A549 (cell line): ENCODE measurements around the gene CACNA1G. TPM values are rescaled to one million over a fixed set of nuclear protein-coding genes. Genes with fewer than 3 reads are reported as not detected.

ENCODE experiments used
- ATAC-seq, 2 experiments: fragments of 200-7000 bp in 1 of 2; fragments of >200 bp in 1 of 2; cut with Nextera tagmentation in 1 of 2; cut with Tn5 transposase in 1 of 2; 3 replicates each; pipeline versions ENCODE4 v1.8.0 to v1.9.1; 2018 to 2020; ENCODE audit warnings: mild to moderate bottlenecking in 1 of 2, moderate library complexity in 1 of 2
- CTCF ChIA-PET: fragments of 300-600 bp; sonication (Branson Sonifier 250); formaldehyde crosslinking; extraction: SDS; loops from one replicate; lab custom pipeline; 2021; ENCODE audit warnings: antibody characterized with exemption, inconsistent platforms; lab: Yijun Ruan, JAX
- POLR2A ChIA-PET: fragments of 350-600 bp; formaldehyde crosslinking; extraction: SDS; loops from one replicate; lab custom pipeline; 2021; ENCODE audit warnings: antibody characterized with exemption, inconsistent platforms; lab: Yijun Ruan, JAX
- DNase-seq, 2 experiments: peaks; one replicate each; pipeline versions ENCODE4 v3.0.0 to v3.0.0-alpha.2; 2011 to 2016; ENCODE audit warnings: low read depth in 1 of 2, low spot score in 1 of 2
- FAIRE-seq: peaks from 2 replicates; lab custom pipeline; 2011; peaks lifted over from hg19 to GRCh38; lab: Jason Lieb, UNC
- H3K27ac ChIP-seq, 2 experiments: fragments of >200 bp; sonication (Bioruptor Twin); formaldehyde crosslinking; 3 replicates each; pipeline ENCODE4 v1.5.1; 2016 to 2017
- H3K4me1 ChIP-seq: fragments of >200 bp; sonication (Bioruptor Twin); formaldehyde crosslinking; 3 replicates; pipeline ENCODE4 v1.6.1; 2016
- H3K4me2 ChIP-seq: fragments of >200 bp; sonication (Bioruptor Twin); formaldehyde crosslinking; 3 replicates; pipeline ENCODE4 v1.6.1; 2016
- H3K4me3 ChIP-seq: fragments of >200 bp; sonication (Bioruptor Twin); formaldehyde crosslinking; 3 replicates; pipeline ENCODE4 v1.5.1; 2016
- H3K9me3 ChIP-seq: fragments of >200 bp; sonication (Bioruptor Twin); formaldehyde crosslinking; 3 replicates; pipeline ENCODE4 v1.6.1; 2016
- BCL3 ChIP-seq: fragments of >200 bp; sonication (Bioruptor Twin); formaldehyde crosslinking; IDR thresholded peaks from 3 replicates; pipeline ENCODE4 v1.6.1; 2016
- CBX2 ChIP-seq: fragments of 200-600 bp; sonication (generic); IDR thresholded peaks from 2 replicates; pipeline ENCODE4 v1.6.1; 2016; ENCODE audit warnings: low read depth, mild to moderate bottlenecking, borderline replicate concordance
- CHD2 ChIP-seq: fragments of 150-350 bp; IDR thresholded peaks from 2 replicates; pipeline ENCODE4 v1.6.1; 2014; ENCODE audit warnings: low read length; ENCODE audit not compliant: partially characterized antibody
- CHD4 ChIP-seq: fragments of 200-600 bp; sonication (generic); IDR thresholded peaks from 2 replicates; pipeline ENCODE4 v1.6.1; 2016; ENCODE audit warnings: antibody characterized with exemption, mild to moderate bottlenecking, borderline replicate concordance
- CTCF ChIP-seq: fragments of >200 bp; sonication (Bioruptor Twin); formaldehyde crosslinking; IDR thresholded peaks from 3 replicates; pipeline ENCODE4 v1.5.1; 2016
- EHMT2 ChIP-seq: fragments of 200-600 bp; sonication (generic); IDR thresholded peaks from 2 replicates; pipeline ENCODE4 v1.6.1; 2016; ENCODE audit warnings: antibody characterized with exemption, low read depth, mild to moderate bottlenecking, moderate library complexity
- EP300 ChIP-seq, 2 experiments: fragments of >200 bp; sonication (Bioruptor Twin); formaldehyde crosslinking; IDR thresholded peaks; 2 replicates in 1 of 2; 3 replicates in 1 of 2; pipeline ENCODE4 v1.6.1; 2016 to 2017
- FOSL2 ChIP-seq, 2 experiments: fragments of 450-650 bp in 1 of 2; fragments of >200 bp in 1 of 2; sonication (Bioruptor Twin) in 1 of 2; formaldehyde crosslinking; IDR thresholded peaks; 2 replicates each; pipeline versions ENCODE4 v1.5.0 to v1.6.1; 2016 to 2020; ENCODE audit warnings: mild to moderate bottlenecking in 1 of 2, moderate library complexity in 1 of 2
- FOXS1 ChIP-seq: fragments of 250-450 bp; sonication (Bioruptor Pico); IDR thresholded peaks from 2 replicates; pipeline ENCODE4 v1.5.0; 2020; ENCODE audit warnings: mild to moderate bottlenecking, moderate library complexity
- GATA3 ChIP-seq: IDR thresholded peaks from 2 replicates; pipeline ENCODE4 v1.6.1; 2012; ENCODE audit warnings: borderline replicate concordance
- HMGXB4 ChIP-seq: fragments of 250-450 bp; sonication (Bioruptor Pico); IDR thresholded peaks from 2 replicates; pipeline ENCODE4 v1.5.0; 2021; ENCODE audit warnings: mild to moderate bottlenecking, moderate library complexity, borderline replicate concordance
- HOXA7 ChIP-seq: fragments of 250-450 bp; sonication (Bioruptor Pico); IDR thresholded peaks from 2 replicates; pipeline ENCODE4 v1.5.0; 2020; ENCODE audit warnings: mild to moderate bottlenecking, moderate library complexity
- KDM1A ChIP-seq: fragments of 200-600 bp; sonication (generic); IDR thresholded peaks from 2 replicates; pipeline ENCODE4 v1.6.1; 2016; ENCODE audit warnings: low read depth, mild to moderate bottlenecking
- MAFK ChIP-seq: fragments of 450-650 bp; IDR thresholded peaks from 2 replicates; pipeline ENCODE4 v1.6.1; 2014; ENCODE audit not compliant: partially characterized antibody
- MYC ChIP-seq: IDR thresholded peaks from 2 replicates; pipeline ENCODE4 v1.6.1; 2012; ENCODE audit warnings: mild to moderate bottlenecking, inconsistent platforms, low read length, improper control_type of control experiment, borderline replicate concordance
- PBX3 ChIP-seq: IDR thresholded peaks from 2 replicates; pipeline ENCODE4 v1.6.1; 2012
- PHF8 ChIP-seq: fragments of 200-600 bp; sonication (generic); IDR thresholded peaks from 2 replicates; pipeline ENCODE4 v1.6.1; 2016; ENCODE audit warnings: low read depth, mild to moderate bottlenecking, antibody characterized with exemption, moderate library complexity, borderline replicate concordance
- POLR2A ChIP-seq: IDR thresholded peaks from 2 replicates; pipeline ENCODE4 v1.6.1; 2012; ENCODE audit warnings: mild to moderate bottlenecking, low read length
- POLR2AphosphoS2 ChIP-seq: conservative IDR thresholded peaks from 2 replicates; pipeline ENCODE4 v1.6.1; 2012; ENCODE audit warnings: low read length, improper control_type of control experiment, inconsistent platforms
- REST ChIP-seq: fragments of 200-600 bp; sonication (generic); IDR thresholded peaks from 2 replicates; pipeline ENCODE4 v1.6.1; 2016; ENCODE audit warnings: antibody characterized with exemption, mild to moderate bottlenecking, moderate library complexity
- TFCP2L1 ChIP-seq: fragments of 250-450 bp; sonication (Bioruptor Pico); IDR thresholded peaks from 2 replicates; pipeline ENCODE4 v1.5.0; 2021; ENCODE audit warnings: mild to moderate bottlenecking
- ZFP36 ChIP-seq: fragments of 450-650 bp; IDR thresholded peaks from 2 replicates; pipeline ENCODE4 v1.6.1; 2014; ENCODE audit warnings: borderline replicate concordance; ENCODE audit not compliant: partially characterized antibody
- ZSCAN20 ChIP-seq: fragments of 250-450 bp; sonication (Bioruptor Pico); IDR thresholded peaks from 2 replicates; pipeline ENCODE4 v1.8.0; 2022; ENCODE audit warnings: mild to moderate bottlenecking, moderate library complexity
- WGBS: methylation state at CpG from one replicate; pipeline ENCODE4 v1.1.6; 2017; ENCODE audit errors: missing lambda C conversion rate; 5-methylcytosine and 5-hydroxymethylcytosine counted together
- polyA plus RNA-seq, 4 experiments: library from polyadenylated mRNA; depleted of rRNA in 3 of 4; stranded (reverse); fragments of >200 nt; fragmentation: RNase III in 1 of 4; extraction: RNeasy Plus Mini Kit Qiagen cat#74134 plus additional on column Dnase treatment in 1 of 4; gene quantifications; 2 replicates in 3 of 4; 3 replicates in 1 of 4; pipeline ENCODE4 v1.2.3, GENCODE V29; 2011 to 2017

Gene CACNA1G
- polyA plus RNA-seq, 2 of the 4 experiments (the other 2 are of a cell fraction), result 4.0 to 8.9 TPM

GRCh38 chr17:50634915-50635731, 74.6 kb downstream of the CACNA1G start (continued):
- TF ChIP-seq FOXS1, result no peak
- TF ChIP-seq REST, result no peak
- TF ChIP-seq ZSCAN20 (CRISPR knock-in tag), result no peak
- peak; percentile 41; the same call in 1 of the 2 replicates for TF ChIP-seq PHF8
- peak; percentile 69; the same call in 1 of the 2 replicates for TF ChIP-seq HMGXB4 (CRISPR knock-in tag)
- no peak for TF ChIP-seq FOSL2 (IDR thresholded peaks at IDR 0.05)
- TF ChIP-seq FOSL2 (CRISPR knock-in tag; IDR thresholded peaks at IDR 0.05), result 0 out of 2 replicates have a peak, but pooled peaks have one; percentile 16
- 0 out of 2 replicates have a peak, but pooled peaks have one; percentile 8 for TF ChIP-seq PBX3
- TF ChIP-seq EHMT2, result no peak
- no peak for TF ChIP-seq MAFK
- no peak for TF ChIP-seq TFCP2L1 (CRISPR knock-in tag)
- TF ChIP-seq MYC, result no peak
- no peak for TF ChIP-seq CTCF
- TF ChIP-seq CHD4, result no peak
- no peak for TF ChIP-seq GATA3
- TF ChIP-seq EP300 (IDR thresholded peaks at IDR 0.05), result no peak
- no peak for TF ChIP-seq POLR2AphosphoS2

GRCh38 chr17:50635732-50635981, 75.1 kb downstream of the CACNA1G start:
- 1% methylated on average over 3 of the region's 3 CpGs for WGBS
- H3K27ac ChIP-seq, result peak overlapping the region; percentile 99 to 100
- H3K4me1 ChIP-seq, result peaks cover 79% of the 10 kb centered on the region
- ChIA-PET POLR2A (interaction anchor here (0.6 to 8.0 kb wide), 12 partner anchors 9 to 85 kb away, joined by 3 to 237 read pairs (median 4); partner anchors contain the start of gene CACNA1G), CTCF (interaction anchor here (0.7 to 48.0 kb wide), 9 partner anchors 8 to 217 kb away, joined by 3 to 2097 read pairs (median 5); partner anchors contain the start of gene ANKRD40)
- H3K4me3 ChIP-seq, result peak overlapping the region; percentile 92
- no peak for ATAC-seq
- FAIRE-seq, result no peak
- H3K4me2 ChIP-seq, result peak overlapping the region; percentile 92
- no peak for DNase-seq
- H3K9me3 ChIP-seq, result no peaks in the 10 kb centered on the region
- TF ChIP-seq CHD2 (no peak), MYC (no peak), ZFP36 (no peak), POLR2A (no peak), BCL3 (no peak), HOXA7 (no peak), CBX2 (no peak), REST (no peak), KDM1A (no peak)
